T-helper 9 cell (primary cell): Measurements from ENCODE around the gene NFKBIE.
"Not testable (repeated sequence)": the region's sequence is repeated elsewhere in the genome, so short reads cannot be mapped to it uniquely, and the experiment has no call there.

Experiments used
- DNase-seq: peaks from one replicate; pipeline ENCODE4 v3.0.0-alpha.2; 2020

Gene NFKBIE

DNA sequence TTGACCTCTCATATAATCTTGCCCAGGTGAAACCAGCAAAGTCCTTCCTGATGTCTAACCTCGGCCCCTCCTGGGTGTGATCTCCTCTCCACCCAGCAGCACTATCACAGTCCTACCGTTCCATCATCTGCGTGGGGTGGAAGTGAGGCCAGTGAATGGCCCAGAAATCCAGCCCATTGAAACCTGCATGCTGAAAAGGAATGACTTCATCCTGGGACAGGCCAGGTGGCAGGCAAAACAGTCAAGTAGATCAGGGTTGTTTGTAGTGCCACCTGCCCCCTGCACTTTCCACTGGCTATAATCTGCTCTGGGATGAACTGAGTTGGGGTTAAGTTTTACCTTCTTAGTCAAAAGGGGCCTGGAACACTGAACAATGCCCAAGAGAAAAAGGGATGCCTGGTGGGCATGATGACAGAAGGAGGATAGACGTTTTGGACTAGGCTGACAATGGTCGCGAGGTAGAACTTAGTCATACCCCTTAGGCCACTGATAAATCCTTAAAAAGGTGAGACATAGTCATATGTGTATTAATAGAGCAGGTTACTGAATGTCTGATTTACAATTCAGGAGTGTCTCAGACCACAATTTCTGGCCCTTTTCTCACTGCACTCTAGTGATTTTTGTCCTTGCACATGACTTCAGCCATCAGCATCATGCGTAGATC is 26.5 kb downstream of the NFKBIE start:
- no peak for DNase-seq

DNA sequence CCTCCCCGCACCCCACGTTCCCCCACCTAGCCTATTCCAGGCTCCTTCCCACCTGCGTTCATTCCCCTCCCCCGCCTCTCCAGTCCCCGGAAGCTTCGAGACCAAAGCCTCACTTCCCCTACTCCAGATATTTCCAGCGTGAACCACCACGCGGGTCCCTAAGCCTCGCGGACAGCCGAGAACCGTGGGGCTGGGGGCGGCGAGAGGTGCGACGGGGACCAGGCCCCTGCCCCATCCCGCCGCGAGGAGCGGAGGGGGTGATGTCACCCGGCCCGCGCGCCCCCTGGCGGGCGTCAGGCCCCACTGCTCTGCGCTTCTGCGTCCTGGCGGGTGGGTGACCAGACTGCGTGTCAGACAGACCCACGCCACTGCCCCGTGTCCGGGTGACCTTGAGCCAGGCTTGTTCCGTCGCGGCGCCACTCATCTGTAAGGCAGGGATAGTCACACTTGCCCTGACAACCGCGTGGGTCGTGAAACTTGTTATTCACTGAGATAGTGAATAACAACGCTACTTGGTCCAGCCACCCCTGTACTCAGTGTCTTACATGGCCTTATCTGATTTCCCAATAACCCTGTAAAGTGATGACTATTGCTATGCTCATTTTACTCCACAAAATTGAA is 27.4 kb downstream of the NFKBIE start:
- peak; percentile 74 for DNase-seq

DNA sequence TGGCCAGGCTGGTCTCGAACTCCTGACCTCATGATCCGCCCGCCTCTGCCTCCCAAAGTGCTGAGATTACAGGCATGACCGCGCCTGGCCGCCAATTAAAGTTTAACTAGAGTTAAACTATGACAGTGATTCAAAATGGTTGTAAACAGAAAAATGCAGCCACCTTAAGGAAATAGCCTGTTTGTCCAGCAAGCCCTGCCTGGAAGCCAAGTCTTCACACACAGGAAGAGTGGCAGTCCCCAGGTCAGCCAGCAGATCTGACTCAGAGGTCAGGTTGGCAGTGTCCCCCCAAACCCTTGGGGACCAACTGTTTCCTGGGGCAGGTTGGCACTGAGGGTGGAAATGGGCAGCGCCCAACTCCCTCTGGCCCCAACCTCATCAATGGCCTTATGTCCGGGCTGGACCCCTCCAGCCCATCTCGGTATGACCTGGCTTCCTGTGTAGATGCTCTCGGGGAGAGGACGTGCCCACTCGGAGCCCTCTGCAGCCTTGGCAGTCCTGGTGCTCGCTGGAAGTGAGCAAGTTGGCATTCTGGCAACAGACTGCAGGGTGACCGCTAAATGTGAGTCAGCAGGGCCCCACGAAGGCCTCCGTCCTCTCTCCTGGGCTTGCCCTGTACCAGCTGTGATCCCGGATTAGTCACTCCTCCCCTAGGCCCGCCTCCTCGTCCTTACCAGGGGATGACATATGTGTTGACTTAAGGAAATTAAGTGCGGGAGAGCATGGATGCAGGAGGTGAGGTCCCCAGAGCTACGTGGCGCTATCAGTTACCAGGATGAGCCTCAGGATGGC is 28.1 kb downstream of the NFKBIE start:
- DNase-seq: peak; percentile 49

DNA sequence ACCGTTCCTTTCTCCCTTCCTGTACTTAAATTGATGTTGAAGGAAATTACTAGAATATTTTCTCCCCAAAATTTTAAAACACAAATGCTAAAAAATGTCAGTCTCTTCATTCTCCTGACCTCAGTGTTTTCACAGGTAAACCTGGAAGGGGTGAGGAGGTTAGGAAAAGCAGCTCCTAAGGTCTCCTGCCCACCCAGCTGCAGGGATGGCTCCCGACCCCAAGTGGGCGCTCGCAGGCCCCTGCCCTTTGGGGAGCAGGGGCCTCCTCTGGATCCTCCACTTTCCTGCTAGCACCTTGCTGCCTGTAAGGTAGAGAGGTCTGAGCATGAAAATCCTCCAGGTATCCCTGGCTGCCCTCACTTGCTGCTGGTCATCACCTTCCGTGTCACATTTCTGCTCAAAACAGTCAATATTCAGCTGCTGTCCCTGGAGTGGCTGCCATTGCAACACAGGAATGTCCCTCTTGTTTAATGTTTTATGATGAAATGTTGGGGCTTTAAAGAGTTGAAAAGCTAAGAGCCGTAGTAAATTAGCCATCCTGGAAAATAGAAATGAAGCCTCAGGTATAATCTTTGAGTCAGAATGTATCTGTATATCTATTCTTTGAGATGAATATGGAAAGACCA is 29.3 kb downstream of the NFKBIE start:
- DNase-seq: no peak

DNA sequence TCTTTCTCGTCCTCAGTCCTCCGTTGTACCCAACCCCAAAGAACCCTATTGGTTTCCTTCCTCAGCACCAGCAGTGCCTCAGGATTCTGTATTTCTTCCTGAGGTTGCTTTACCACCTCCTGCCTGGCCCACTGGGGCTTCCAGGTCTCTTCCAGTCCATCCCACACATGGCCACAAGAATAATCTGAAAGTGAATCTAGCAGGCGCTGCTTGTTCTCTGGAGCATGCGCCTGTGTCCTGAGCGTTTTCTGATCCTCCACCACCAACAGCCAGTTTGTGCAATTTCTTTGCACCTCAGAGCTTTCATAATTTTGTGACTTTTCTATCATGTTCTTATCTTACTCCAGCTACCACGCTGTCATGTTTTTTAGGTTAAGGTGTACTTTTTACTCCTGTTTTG is 30.1 kb downstream of the NFKBIE start:
- no peak for DNase-seq

DNA sequence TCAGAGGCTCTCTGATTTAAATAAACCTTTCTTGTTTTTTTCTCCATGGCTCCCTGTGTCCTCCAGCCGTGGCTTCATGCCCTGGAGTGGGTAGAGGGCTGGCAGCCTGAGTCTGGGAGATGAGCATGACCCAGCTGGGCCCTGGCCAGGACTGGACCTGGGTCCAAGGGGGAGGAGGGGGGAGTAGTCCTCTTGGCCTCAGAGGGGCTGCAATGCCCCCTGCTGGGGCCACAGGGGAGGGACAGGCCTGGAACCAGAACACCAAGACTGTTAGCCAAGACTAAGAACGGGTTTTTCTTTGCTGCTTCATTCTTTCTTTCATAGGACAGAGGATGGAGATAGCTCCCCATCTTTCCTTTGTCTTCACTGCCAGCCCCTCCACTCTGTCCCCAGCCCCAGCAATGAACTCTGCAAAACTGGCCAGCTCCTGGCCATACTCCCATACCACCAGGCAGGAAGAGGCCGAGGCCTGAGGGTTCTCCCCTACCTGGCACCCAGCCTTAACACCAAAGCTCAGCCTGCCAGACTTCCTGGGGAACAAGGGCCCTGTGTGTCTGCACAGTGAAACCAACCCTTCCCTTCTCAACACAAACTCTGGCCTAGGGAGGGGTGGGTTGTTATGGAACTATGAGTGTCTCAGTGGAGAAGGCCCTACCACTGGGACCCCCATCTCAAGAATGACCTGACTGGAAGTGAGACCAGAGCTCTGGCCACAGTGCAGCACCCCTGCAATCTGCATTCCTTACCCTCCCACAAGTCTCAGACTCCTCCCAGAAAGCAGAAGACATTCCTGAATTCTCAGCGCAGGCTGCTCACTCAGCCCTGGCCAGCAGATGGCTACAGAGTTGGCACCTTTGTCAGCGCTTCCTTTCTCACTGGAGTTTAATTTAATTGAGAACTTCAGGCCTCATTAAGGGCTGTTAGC is 31.0 kb downstream of the NFKBIE start:
- DNase-seq: no peak

DNA sequence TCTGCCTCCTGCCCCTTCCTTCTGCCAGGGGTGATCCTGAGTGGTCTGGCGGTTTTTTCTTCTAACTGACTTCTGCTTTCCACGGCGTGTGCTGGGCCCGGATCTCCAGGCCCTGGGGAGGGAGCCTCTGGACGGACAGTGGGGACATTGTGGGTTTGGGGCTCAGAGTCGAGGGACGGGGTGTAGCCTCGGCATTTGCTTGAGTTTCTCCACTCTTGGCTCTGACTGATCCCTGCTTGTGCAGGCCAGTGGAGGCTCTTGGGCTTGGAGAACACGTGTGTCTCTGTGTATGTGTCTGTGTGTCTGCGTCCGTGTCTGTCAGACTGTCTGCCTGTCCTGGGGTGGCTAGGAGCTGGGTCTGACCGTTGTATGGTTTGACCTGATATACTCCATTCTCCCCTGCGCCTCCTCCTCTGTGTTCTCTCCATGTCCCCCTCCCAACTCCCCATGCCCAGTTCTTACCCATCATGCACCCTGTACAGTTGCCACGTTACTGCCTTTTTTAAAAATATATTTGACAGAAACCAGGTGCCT is 31.7 kb downstream of the NFKBIE start:
- DNase-seq: no peak

DNA sequence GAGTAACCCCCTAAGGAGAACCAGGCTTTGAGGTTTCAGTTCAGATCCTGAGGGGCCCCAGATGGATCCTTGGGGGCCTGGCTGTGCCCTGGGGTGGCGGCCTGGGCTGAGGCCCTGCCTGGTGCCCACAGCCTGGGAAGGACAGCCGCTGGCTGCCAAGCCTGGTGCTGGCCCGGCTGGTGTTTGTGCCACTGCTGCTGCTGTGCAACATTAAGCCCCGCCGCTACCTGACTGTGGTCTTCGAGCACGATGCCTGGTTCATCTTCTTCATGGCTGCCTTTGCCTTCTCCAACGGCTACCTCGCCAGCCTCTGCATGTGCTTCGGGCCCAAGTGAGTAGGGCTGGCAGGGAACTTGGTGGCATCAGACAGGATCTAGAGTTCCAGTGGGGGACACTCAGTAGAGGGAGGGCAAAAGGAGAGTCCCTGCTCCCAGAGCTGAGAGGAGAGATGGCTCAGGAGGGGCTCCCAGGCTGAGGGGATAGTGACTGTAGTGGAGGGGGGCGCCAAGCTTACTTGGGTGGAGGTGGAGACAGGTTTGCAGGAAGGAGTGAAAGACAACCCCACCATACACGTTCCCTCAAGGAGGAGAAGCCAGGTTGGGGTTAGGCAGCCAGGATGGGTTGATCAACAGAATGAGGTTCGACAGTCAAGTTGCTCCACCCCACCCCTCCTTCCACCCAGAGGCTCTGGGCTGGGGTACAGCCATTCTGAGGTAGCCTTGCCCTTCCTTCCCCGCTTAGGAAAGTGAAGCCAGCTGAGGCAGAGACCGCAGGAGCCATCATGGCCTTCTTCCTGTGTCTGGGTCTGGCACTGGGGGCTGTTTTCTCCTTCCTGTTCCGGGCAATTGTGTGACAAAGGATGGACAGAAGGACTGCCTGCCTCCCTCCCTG is 32.4 kb downstream of the NFKBIE start:
- no peak for DNase-seq

DNA sequence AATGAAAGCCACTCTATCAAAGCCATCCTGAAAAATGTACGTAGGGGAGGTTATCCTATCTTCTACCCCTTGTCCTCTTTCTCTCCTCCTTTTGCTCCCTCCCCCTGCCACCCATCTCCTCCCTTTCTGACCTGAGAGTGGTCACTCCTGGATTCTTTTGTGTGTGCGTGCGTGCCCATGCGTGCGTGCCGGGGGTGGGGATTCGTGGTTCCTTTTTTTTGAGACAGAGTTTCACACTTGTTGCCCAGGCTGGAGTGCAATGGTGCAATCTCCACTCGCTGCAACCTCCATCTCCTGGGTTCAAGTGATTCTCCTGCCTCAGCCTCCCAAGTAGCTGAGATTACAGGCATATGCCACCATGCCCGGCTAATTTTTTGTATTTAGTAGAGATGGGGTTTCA is 33.9 kb downstream of the NFKBIE start:
- not testable (repeated sequence) for DNase-seq

DNA sequence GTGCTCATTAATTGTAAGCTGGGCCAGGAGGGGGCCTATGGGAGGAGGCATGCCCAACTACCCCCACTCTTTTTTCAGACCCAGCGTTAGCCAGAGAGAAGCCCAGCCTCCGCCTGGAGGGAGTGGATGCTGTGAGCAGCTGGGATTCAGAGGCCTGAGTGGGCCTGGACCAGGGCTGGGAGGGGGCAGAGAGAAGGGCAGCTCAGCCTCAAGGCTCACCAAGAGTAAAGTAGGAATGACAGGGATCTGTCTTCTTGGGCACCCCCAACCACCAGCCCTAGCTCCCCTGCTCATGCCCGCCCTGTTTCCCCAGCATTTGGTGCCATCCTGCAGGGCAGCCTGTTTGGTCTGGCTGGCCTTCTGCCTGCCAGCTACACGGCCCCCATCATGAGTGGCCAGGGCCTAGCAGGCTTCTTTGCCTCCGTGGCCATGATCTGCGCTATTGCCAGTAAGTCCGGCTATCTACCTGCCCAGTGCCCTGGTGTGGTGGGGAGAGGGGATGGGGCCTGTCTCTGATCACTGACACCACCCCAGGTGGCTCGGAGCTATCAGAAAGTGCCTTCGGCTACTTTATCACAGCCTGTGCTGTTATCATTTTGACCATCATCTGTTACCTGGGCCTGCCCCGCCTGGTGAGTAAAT is 35.2 kb downstream of the NFKBIE start:
- no peak for DNase-seq

DNA sequence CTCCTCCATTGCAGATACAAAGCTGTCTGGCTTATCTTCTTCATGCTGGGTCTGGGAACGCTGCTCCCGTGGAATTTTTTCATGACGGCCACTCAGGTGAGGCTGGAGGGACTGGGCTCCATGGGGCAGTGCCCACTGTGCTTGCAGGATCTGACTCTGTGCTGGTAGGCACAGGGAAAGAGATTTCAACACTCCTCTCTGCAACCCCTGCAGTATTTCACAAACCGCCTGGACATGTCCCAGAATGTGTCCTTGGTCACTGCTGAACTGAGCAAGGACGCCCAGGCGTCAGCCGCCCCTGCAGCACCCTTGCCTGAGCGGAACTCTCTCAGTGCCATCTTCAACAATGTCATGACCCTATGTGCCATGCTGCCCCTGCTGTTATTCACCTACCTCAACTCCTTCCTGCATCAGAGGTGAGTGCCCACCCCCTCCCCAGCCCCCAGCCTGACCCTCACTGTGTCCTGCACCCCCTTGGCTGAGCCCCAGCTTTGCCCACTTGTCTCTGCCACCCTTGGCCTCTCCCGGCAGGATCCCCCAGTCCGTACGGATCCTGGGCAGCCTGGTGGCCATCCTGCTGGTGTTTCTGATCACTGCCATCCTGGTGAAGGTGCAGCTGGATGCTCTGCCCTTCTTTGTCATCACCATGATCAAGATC is 35.8 kb downstream of the NFKBIE start:
- no peak for DNase-seq

DNA sequence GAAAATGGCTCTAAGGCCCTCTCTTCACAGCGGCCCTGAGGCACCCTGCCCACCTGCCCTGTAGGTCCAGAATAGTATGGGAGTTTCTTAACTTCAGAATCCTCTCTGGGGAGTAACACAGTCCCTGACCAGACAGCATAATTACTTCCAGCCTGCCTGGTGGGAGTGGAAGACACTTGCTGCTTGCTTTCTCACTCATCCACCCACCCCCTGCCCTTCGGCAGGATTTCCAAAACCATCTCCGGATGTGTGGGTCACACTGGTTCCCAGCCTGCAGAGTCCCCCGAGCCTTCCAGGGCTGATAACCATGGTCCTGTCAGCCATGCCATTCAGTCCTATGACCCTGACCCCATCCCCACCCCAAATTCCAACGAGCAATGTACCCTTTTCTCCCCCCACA is 36.5 kb downstream of the NFKBIE start:
- no peak for DNase-seq

DNA sequence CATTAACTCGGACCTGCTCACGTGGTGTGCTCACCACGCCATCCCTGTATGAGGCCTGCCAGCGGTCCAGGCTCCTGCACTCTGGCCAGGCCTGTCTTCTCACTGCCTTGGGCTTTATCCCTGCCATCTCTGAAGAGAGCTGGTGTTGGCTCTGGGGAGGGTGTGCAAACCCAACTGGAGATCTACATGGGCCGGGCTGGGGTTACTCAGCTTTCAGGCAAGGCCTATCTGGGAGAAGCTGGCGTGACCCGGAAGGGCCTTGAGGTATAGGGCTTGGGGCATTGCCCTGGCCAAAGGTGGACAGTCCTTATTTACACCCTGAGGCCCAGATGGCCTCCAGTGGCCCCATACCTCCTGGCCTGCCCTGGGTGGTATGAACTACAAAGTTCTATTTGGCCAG is 36.9 kb downstream of the NFKBIE start:
- no peak for DNase-seq

DNA sequence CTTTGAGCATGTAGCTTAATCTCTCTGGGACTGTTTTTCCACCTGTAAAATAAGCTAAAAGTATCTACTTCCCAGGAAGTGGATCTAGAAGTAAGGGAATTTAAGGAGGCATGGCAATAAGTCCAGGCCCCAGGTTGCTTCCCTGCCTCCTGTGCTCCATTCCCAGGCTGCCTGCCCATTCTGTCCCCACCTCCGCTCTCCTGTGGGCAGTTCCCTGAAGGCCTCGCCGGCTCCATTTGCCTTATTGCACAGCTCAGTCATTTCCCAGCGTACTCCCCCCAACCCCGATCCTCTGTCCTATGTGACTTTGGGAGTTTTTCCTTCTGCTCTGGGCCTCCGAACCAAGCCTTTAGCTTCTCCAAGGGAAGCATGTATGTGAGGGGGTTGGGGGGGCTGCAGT is 37.3 kb downstream of the NFKBIE start:
- DNase-seq: no peak

DNA sequence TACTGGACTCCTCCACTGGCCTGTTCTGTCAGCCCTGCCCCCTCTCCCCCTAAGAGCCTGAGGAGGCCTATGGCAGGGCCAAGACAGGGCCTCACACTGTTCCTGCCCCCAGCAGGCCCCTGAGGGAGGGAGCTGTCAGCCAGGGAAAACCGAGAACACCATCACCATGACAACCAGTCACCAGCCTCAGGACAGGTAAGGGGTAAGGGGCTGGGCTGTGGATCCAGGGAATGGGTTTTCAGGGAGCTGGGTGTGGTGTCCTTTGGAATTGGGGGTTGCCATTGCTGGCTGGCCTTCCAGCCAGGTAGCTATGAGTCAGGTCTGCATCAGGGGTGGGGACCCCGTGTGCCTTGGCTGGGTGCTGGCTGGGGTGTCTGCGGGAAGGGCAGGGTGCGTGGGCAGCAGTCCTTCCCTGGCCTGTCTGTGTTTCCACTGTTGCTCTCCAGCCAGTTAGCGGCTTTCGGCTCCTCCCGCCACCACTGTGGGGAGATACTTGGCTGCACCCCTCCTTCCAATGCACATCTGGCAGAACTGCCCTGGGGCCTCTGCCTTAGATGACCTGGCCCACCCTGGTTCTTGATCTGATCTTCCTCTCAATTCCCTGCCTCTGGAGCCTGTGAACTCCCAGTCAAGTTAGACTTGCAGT is 38.1 kb downstream of the NFKBIE start:
- no peak for DNase-seq

DNA sequence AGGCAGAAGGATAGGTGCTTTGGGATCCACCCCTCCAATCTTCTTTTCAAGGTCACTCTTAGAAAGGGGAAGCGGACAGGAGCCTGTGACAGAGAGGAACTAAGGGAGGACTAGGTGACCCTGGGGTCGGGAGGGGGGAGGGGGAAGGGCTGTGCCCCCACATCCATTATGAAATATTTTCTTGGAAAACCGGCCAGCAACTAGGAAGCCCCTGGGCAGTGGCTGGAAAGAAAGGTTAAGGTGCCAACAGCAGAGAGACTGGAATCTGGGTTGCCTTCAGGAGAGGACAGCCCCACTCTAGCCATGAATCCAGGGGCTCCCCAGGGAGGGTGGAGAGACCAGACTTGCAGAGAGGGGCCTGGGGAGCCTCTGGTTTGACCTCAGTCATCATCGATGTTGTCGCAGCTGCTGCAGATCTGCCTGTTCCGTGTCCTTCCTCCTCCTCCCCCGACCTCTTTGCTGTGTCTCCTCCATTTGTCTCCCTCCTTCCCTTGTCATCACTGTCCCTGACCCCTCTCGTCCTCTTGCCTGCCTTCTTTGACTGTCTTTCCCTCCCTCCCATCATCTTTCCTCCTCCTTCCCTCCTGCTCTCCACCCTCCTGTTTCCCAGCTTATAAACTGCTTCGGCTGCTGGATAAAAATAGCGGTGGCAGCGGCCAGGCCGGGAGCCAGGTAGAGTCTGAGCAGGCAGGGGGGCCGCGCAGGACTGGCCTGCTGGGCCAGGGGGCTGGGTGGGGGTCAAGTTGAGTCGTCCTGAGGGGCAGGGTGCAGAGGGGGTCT is 38.8 kb downstream of the NFKBIE start:
- no peak for DNase-seq

DNA sequence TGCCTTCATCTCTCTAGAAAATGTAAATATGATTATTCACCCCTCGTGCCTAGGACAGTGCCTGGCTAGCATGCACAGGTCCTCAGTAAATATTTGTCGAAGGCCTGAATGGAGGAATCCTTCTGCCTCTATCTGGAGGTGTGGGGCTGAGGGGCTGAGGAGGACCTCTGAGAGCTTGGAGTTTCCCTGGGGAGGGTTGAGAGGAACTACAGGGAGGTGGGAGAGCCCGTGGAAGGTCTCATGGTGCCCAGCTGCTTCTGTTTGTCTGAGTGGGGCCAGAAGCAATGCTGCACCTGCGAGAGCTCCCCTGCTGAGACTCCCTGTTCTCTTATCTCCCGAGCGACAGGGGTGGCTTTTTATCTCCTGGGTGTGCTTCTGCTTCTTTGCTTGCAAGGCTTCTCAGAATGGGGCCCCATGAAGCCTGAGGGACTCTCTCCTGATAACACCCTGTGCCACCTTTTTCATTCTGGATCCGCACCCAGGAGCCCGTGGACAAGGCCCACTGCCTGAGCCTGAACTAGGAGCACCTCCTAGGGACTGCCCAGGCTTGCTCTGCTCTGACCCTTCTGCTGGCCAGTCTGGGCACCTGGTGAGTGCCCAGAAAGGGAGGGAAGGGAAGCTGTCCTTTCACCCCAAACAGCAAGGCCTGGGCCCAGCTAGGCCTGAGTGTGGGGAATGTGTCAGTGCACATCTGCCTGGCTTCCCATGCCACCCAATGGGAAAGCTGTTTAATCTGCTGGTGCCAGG is 39.6 kb downstream of the NFKBIE start:
- no peak for DNase-seq

DNA sequence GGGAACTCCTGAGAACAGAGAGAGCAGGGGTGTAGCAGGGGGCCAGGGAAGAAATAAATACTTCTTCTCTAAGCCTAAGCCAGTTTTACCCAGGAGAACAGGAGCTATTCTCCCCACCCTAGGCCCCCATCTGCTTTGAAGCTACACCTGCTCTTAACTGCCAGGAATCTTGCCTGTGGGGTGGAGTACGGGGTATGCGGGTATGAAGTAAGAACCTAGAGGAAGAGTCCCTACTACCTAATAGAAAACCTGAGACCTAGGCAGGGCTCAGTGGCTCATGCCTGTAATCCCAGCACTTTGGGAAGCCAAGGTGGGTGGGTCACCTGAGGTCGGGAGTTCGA is 40.4 kb downstream of the NFKBIE start:
- no peak for DNase-seq
